NB4 (cell line): Measurements from ENCODE around the gene MMP21.

Source experiments
- POLR2A ChIP-seq: IDR thresholded peaks from 2 replicates; pipeline ENCODE4 v1.6.1; 2011; ENCODE audit warnings: mild to moderate bottlenecking; ENCODE audit not compliant: insufficient read length; ENCODE audit errors: extremely low read depth
- TF ChIP-seq, protein P1 (sequence below): IDR thresholded peaks from 2 replicates; pipeline ENCODE4 v1.6.1; 2011; ENCODE audit warnings: low read depth, low read length

DNA sequence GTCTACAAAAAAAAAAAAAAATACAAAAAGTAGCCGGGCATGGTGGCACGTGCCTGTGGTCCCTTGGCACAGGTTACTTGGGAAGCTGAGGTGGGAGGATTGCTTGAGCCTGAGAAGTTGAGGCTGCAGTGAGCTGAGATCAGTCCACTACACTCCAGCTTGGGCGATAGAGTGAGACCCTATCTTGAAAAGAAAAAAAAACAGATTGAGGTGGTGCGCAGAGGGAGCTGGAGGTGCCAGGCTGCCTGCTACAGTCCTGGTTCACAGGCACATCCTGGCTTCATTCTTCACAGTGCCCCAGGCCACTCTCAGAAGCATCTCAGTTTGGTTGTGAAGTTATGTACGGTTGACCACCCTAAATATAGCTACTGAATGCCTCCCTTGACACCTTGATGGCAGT is 4.8 kb downstream of the MMP21 start:
- TF ChIP-seq, protein P1, sequence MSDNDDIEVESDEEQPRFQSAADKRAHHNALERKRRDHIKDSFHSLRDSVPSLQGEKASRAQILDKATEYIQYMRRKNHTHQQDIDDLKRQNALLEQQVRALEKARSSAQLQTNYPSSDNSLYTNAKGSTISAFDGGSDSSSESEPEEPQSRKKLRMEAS = no peak
- TF ChIP-seq POLR2A = no peak
